ENCODE data around the gene TMED8. TPM values are rescaled to one million over a fixed set of nuclear protein-coding genes. Genes with fewer than 3 reads are reported as not detected.

Gene TMED8
- total and polyA plus RNA-seq, 5 donors = 2.4 to 7.5 (median 6.4) TPM

GRCh38 chr14:77359626-77360025 lies 17.3 kb downstream of the TMED8 start:
- H3K27me3 ChIP-seq (ENCODE audit: control insufficient read depth, insufficient read depth) = no peaks in the 10 kb centered on the region
- 97% methylated on average over 1 of the region's 1 CpG for WGBS
- DNase-seq = no peak

GRCh38 chr14:77356899-77357298 lies 20.0 kb downstream of the TMED8 start:
- no peak for DNase-seq
- WGBS = 91% methylated on average over 4 of the region's 4 CpGs
- Histone ChIP-seq H3K9me3 (ENCODE audit: control insufficient read depth, low read length) (no peaks in the 10 kb centered on the region), H3K27ac (ENCODE audit: low read length) (no peak overlapping the region), H3K4me3 (ENCODE audit: low read length) (no peak overlapping the region), H3K4me1 (ENCODE audit: control insufficient read depth, insufficient read depth, low read length) (no peaks in the 10 kb centered on the region), H3K27me3 (ENCODE audit: control insufficient read depth, insufficient read depth) (no peaks in the 10 kb centered on the region)
- no peak for ATAC-seq
- intact Hi-C loops (cut with DNase I) = no loop called here

More at GRCh38 chr14:77359626-77360025, 17.3 kb downstream of the TMED8 start:
- Histone ChIP-seq H3K4me3 (ENCODE audit: low read length) (no peak overlapping the region), H3K27ac (ENCODE audit: low read length) (no peak overlapping the region), H3K9me3 (ENCODE audit: control insufficient read depth, low read length) (no peaks in the 10 kb centered on the region), H3K4me1 (ENCODE audit: control insufficient read depth, insufficient read depth, low read length) (no peaks in the 10 kb centered on the region)
- intact Hi-C loops (cut with DNase I) = no loop called here
- ATAC-seq = no peak

- ATAC-seq (no peak), DNase-seq (no peak)
- Histone ChIP-seq H3K9me3 (ENCODE audit: control insufficient read depth, low read length) (no peaks in the 10 kb centered on the region), H3K4me1 (ENCODE audit: control insufficient read depth, insufficient read depth, low read length) (no peaks in the 10 kb centered on the region), H3K27ac (ENCODE audit: low read length) (no peak overlapping the region), H3K27me3 (ENCODE audit: control insufficient read depth, insufficient read depth) (no peaks in the 10 kb centered on the region), H3K4me3 (ENCODE audit: low read length) (no peak overlapping the region)
- WGBS = 94% methylated on average over 4 of the region's 4 CpGs
- intact Hi-C loops (cut with DNase I) = no loop called here
Observed at GRCh38 chr14:77355811-77356210, 21.1 kb downstream of the TMED8 start.

GRCh38 chr14:77353469-77354141 lies 23.3 kb downstream of the TMED8 start:
- no peak overlapping the region for H3K4me3 ChIP-seq (ENCODE audit: low read length)
- H3K4me1 ChIP-seq (ENCODE audit: control insufficient read depth, insufficient read depth, low read length) = no peaks in the 10 kb centered on the region
- H3K27ac ChIP-seq (ENCODE audit: low read length) = no peak overlapping the region
- no peaks in the 10 kb centered on the region for H3K27me3 ChIP-seq (ENCODE audit: control insufficient read depth, insufficient read depth)
- no peak for DNase-seq
- 91% methylated on average over 5 of the region's 5 CpGs for WGBS
- intact Hi-C loops (cut with DNase I) = no loop called here
- no peak for ATAC-seq
- no peaks in the 10 kb centered on the region for H3K9me3 ChIP-seq (ENCODE audit: control insufficient read depth, low read length)

GRCh38 chr14:77347751-77348150 lies 29.1 kb downstream of the TMED8 start:
- intact Hi-C loops (cut with DNase I) = no loop called here
- Histone ChIP-seq H3K9me3 (ENCODE audit: control insufficient read depth, low read length) (no peaks in the 10 kb centered on the region), H3K4me3 (ENCODE audit: low read length) (no peak overlapping the region), H3K4me1 (ENCODE audit: control insufficient read depth, insufficient read depth, low read length) (no peaks in the 10 kb centered on the region), H3K27me3 (ENCODE audit: control insufficient read depth, insufficient read depth) (no peaks in the 10 kb centered on the region), H3K27ac (ENCODE audit: low read length) (no peak overlapping the region)
- ATAC-seq (no peak), DNase-seq (no peak)
- WGBS = 69% methylated on average over 3 of the region's 3 CpGs

- no peaks in the 10 kb centered on the region for H3K9me3 ChIP-seq (ENCODE audit: control insufficient read depth, low read length)
- 93% methylated on average over 2 of the region's 2 CpGs for WGBS
- no peak for DNase-seq
- H3K4me1 ChIP-seq (ENCODE audit: control insufficient read depth, insufficient read depth, low read length) = no peaks in the 10 kb centered on the region
- no peaks in the 10 kb centered on the region for H3K27me3 ChIP-seq (ENCODE audit: control insufficient read depth, insufficient read depth)
- no peak overlapping the region for H3K4me3 ChIP-seq (ENCODE audit: low read length)
- H3K27ac ChIP-seq (ENCODE audit: low read length) = no peak overlapping the region
- intact Hi-C loops (cut with DNase I) = no loop called here
- ATAC-seq = no peak
Observed at GRCh38 chr14:77346495-77346894, 30.4 kb downstream of the TMED8 start.

- Histone ChIP-seq H3K4me1 (ENCODE audit: control insufficient read depth, insufficient read depth, low read length) (no peaks in the 10 kb centered on the region), H3K4me3 (ENCODE audit: low read length) (no peak overlapping the region), H3K27me3 (ENCODE audit: control insufficient read depth, insufficient read depth) (no peaks in the 10 kb centered on the region), H3K9me3 (ENCODE audit: control insufficient read depth, low read length) (no peaks in the 10 kb centered on the region), H3K27ac (ENCODE audit: low read length) (no peak overlapping the region)
- intact Hi-C loops (cut with DNase I) = no loop called here
- ATAC-seq (no peak), DNase-seq (no peak)
- 91% methylated on average over 3 of the region's 3 CpGs for WGBS
Observed at GRCh38 chr14:77344377-77344996, 32.4 kb downstream of the TMED8 start.

GRCh38 chr14:77343662-77344061 lies 33.2 kb downstream of the TMED8 start:
- Histone ChIP-seq H3K27me3 (ENCODE audit: control insufficient read depth, insufficient read depth) (no peaks in the 10 kb centered on the region), H3K4me1 (ENCODE audit: control insufficient read depth, insufficient read depth, low read length) (no peaks in the 10 kb centered on the region), H3K27ac (ENCODE audit: low read length) (no peak overlapping the region), H3K4me3 (ENCODE audit: low read length) (no peak overlapping the region), H3K9me3 (ENCODE audit: control insufficient read depth, low read length) (no peaks in the 10 kb centered on the region)
- WGBS = 85% methylated on average over 2 of the region's 2 CpGs
- intact Hi-C loops (cut with DNase I) = no loop called here
- DNase-seq = no peak
- no peak for ATAC-seq

- 87% methylated on average over 10 of the region's 10 CpGs for WGBS
- intact Hi-C loops (cut with DNase I) = no loop called here
- no peaks in the 10 kb centered on the region for H3K9me3 ChIP-seq (ENCODE audit: control insufficient read depth, low read length)
- H3K4me1 ChIP-seq (ENCODE audit: control insufficient read depth, insufficient read depth, low read length) = no peaks in the 10 kb centered on the region
- DNase-seq (no peak), ATAC-seq (no peak)
- H3K27ac ChIP-seq (ENCODE audit: low read length) = no peak overlapping the region
- H3K27me3 ChIP-seq (ENCODE audit: control insufficient read depth, insufficient read depth) = no peaks in the 10 kb centered on the region
- H3K4me3 ChIP-seq (ENCODE audit: low read length) = no peak overlapping the region
Observed at GRCh38 chr14:77342726-77343397, 34.0 kb downstream of the TMED8 start.

GRCh38 chr14:77340389-77340788 lies 36.5 kb downstream of the TMED8 start:
- intact Hi-C loops (cut with DNase I) = no loop called here
- Histone ChIP-seq H3K4me3 (ENCODE audit: low read length) (no peak overlapping the region), H3K4me1 (ENCODE audit: control insufficient read depth, insufficient read depth, low read length) (no peaks in the 10 kb centered on the region), H3K27ac (ENCODE audit: low read length) (no peak overlapping the region), H3K27me3 (ENCODE audit: control insufficient read depth, insufficient read depth) (no peaks in the 10 kb centered on the region), H3K9me3 (ENCODE audit: control insufficient read depth, low read length) (no peaks in the 10 kb centered on the region)
- 94% methylated on average over 4 of the region's 4 CpGs for WGBS
- ATAC-seq (no peak), DNase-seq (no peak)

GRCh38 chr14:77339407-77339806 lies 37.5 kb downstream of the TMED8 start:
- DNase-seq = no peak
- intact Hi-C loops (cut with DNase I) = no loop called here
- H3K9me3 ChIP-seq (ENCODE audit: control insufficient read depth, low read length) = no peaks in the 10 kb centered on the region
- ATAC-seq = no peak
- no peaks in the 10 kb centered on the region for H3K27me3 ChIP-seq (ENCODE audit: control insufficient read depth, insufficient read depth)
- H3K4me1 ChIP-seq (ENCODE audit: control insufficient read depth, insufficient read depth, low read length) = no peaks in the 10 kb centered on the region
- no peak overlapping the region for H3K4me3 ChIP-seq (ENCODE audit: low read length)
- H3K27ac ChIP-seq (ENCODE audit: low read length) = no peak overlapping the region
- WGBS = 97% methylated on average over 1 of the region's 1 CpG

All from right cardiac atrium (tissue), 5 donors.